ENCODE data around the gene TSEN54. TPM values are rescaled to one million over a fixed set of nuclear protein-coding genes. Genes with fewer than 3 reads are reported as not detected.

TSEN54 gene
- total and polyA plus RNA-seq, 2 experiments from 2014 or later = 45.9 to 62.5 TPM

- no peaks in the 10 kb centered on the region for H3K27me3 ChIP-seq (ENCODE audit: insufficient read depth)
- H3K27ac Mint-ChIP-seq = no peak overlapping the region; the same call in 1 of the 2 replicates
- H3K27me3 Mint-ChIP-seq (ENCODE audit: insufficient read depth, low read depth, poor library complexity) = peaks cover 7% of the 10 kb centered on the region
- H3K4me3 Mint-ChIP-seq = no peak overlapping the region
- no peaks in the 10 kb centered on the region for H3K4me1 ChIP-seq (ENCODE audit: insufficient read depth)
- H4K20me1 ChIP-seq (replicated peaks; ENCODE audit: insufficient read depth) = peaks cover 3% of the 10 kb centered on the region; the same call in 1 of the 2 replicates
- no peak overlapping the region for H2AFZ ChIP-seq
- no peak overlapping the region for H3K4me3 ChIP-seq
- H3K9me3 Mint-ChIP-seq = no peaks in the 10 kb centered on the region
- peaks cover 21% of the 10 kb centered on the region; the same call in 2 of the 3 replicates for H3K4me1 Mint-ChIP-seq
- H3K36me3 ChIP-seq (ENCODE audit: insufficient read depth) = no peaks in the 10 kb centered on the region
- H3K4me2 ChIP-seq = no peak overlapping the region
- H3K79me2 ChIP-seq (replicated peaks; ENCODE audit: insufficient read depth) = no peaks in the 10 kb centered on the region
- H3K27ac ChIP-seq (ENCODE audit: low read depth) = no peak overlapping the region
- TF ChIP-seq ZNF114 (CRISPR knock-in tag; IDR thresholded peaks at IDR 0.05) (no peak), EZH2 (IDR thresholded peaks at IDR 0.05; ENCODE audit: low read depth, unreplicated experiment) (no peak), ZNF462 (CRISPR knock-in tag; IDR thresholded peaks at IDR 0.05) (no peak), STAT1 (IDR thresholded peaks at IDR 0.05; ENCODE audit: unreplicated experiment) (no peak), POLR2AphosphoS5 (IDR thresholded peaks at IDR 0.05; ENCODE audit: low read depth) (no peak), NANOG (IDR thresholded peaks at IDR 0.05; ENCODE audit: borderline replicate concordance) (no peak)
- ATAC-seq (no peak), DNase-seq (ENCODE audit: low spot score) (no peak)
- no peaks in the 10 kb centered on the region for H3K36me3 Mint-ChIP-seq (ENCODE audit: low read depth)
- H3F3A ChIP-seq (replicated peaks; ENCODE audit: low read depth) = no peaks in the 10 kb centered on the region
- no peaks in the 10 kb centered on the region for H3K9me2 ChIP-seq (ENCODE audit: insufficient read depth)
Measured at GRCh38 chr17:75539967-75540729, 23.8 kb downstream of the TSEN54 start.

All from GM23338 (cell line).